Measurements from ENCODE around the gene THOC6.

DNA sequence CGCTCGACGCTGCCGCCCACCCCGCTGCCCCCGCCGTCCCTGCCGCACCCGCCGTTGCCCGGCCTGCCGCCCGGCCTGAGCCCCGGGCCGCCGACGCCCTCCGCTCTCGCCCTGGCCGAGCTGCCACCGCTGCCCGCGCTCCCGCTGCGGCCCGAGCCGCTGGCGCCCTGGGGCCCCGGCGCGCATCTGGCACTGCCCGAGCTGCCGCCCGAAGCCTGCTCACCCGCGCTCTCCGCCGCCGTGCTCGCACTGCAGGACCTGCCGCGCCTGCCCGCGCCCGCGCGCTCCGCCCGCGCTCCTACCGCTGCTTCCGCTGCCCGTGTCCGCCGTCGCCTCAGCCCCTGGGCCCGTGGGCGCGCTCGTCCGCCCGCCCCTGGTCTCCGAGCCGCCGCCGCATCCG lies 19.5 kb upstream of the THOC6 start:
- TF ChIP-seq, protein P1, sequence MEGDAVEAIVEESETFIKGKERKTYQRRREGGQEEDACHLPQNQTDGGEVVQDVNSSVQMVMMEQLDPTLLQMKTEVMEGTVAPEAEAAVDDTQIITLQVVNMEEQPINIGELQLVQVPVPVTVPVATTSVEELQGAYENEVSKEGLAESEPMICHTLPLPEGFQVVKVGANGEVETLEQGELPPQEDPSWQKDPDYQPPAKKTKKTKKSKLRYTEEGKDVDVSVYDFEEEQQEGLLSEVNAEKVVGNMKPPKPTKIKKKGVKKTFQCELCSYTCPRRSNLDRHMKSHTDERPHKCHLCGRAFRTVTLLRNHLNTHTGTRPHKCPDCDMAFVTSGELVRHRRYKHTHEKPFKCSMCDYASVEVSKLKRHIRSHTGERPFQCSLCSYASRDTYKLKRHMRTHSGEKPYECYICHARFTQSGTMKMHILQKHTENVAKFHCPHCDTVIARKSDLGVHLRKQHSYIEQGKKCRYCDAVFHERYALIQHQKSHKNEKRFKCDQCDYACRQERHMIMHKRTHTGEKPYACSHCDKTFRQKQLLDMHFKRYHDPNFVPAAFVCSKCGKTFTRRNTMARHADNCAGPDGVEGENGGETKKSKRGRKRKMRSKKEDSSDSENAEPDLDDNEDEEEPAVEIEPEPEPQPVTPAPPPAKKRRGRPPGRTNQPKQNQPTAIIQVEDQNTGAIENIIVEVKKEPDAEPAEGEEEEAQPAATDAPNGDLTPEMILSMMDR (IDR thresholded peaks at IDR 0.05): no peak
- no peak for TF ChIP-seq POLR2A (IDR thresholded peaks at IDR 0.05)

Data from body of pancreas (tissue), 4 donors.